ENCODE data around the gene RRBP1. TPM values are rescaled to one million over a fixed set of nuclear protein-coding genes. Genes with fewer than 3 reads are reported as not detected.

Gene RRBP1
- total RNA-seq, 1 experiment from 2014 or later, result 79.2 TPM

DNA sequence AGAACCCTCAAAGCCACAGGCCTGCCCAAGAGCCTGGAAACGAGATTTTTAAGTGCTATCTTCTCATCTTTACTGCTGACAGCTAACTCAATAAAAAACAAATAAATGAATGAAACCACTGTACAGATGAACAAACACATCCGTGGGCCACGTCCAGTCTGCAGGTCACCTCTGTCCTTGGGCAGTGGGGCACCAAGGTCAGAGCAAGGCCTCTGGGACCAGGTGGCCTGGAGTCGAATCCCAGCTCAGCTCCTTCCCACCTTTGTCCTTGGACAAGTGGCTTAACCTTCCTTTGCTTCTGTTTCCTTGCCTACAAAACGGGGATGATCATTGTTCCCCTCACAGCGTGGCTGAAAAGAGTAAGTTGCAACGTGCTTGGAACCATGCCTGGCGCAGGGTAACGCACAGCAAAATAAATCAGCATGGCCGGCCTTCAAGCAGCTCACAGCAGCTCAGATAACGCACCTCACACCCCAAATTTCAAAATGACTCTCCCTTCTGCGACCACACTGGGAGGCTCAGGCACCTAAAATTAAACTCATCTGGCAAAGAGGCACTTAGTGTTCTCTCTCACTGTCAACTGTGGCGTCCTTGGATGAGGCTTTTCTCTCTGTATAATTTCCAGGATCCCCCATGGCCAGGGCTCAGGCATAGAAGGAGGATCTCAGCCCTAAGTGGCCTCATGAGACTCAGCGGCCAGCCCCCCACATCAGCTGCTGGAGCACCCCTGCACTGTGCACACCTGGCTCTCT is 35.7 kb downstream of the RRBP1 start:
- DNase-seq, result peak; percentile 39
- Histone ChIP-seq H3K27me3 (ENCODE audit: control insufficient read depth, insufficient read depth, low read length) (no peaks in the 10 kb centered on the region), H3K36me3 (replicated peaks; ENCODE audit: control insufficient read depth, insufficient read depth, low read length) (peaks cover 8% of the 10 kb centered on the region), H3K4me3 (ENCODE audit: insufficient read depth, low read depth, low read length) (no peak overlapping the region)

DNA sequence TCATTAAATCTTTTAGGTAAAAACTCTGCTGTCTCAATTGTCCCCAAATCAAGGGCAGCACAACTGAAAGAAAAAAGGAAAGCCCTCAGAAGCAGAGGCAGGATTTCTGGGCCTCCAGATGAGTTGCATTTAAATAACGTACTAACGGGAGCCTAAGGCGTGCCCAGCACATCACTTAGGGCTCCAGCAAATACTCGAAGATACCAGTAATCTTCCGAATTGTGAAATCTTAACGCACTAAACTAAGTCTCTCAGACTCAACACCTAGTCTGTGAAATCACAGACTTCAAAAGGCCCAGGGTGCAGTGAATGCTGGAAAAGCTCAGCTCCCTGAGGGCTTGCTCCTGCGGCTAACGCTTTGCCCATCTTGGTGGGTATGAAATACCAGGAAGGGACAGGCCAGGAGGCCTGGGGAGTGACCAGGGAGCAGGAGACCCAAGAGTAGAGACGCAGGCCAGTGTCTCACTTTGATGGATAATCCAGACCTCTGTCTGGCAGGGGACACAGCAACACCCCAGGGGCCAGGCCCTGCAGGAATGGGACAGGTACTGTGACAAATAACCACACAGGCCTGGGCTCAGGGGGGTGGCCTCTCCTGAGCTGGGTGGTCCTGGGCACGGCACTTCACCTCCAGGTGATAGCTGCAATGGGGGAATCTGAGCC is 36.4 kb downstream of the RRBP1 start:
- Histone ChIP-seq H3K4me3 (ENCODE audit: insufficient read depth, low read depth, low read length) (no peak overlapping the region), H3K27me3 (ENCODE audit: control insufficient read depth, insufficient read depth, low read length) (no peaks in the 10 kb centered on the region), H3K36me3 (replicated peaks; ENCODE audit: control insufficient read depth, insufficient read depth, low read length) (peaks cover 9% of the 10 kb centered on the region)
- DNase-seq, result no peak

DNA sequence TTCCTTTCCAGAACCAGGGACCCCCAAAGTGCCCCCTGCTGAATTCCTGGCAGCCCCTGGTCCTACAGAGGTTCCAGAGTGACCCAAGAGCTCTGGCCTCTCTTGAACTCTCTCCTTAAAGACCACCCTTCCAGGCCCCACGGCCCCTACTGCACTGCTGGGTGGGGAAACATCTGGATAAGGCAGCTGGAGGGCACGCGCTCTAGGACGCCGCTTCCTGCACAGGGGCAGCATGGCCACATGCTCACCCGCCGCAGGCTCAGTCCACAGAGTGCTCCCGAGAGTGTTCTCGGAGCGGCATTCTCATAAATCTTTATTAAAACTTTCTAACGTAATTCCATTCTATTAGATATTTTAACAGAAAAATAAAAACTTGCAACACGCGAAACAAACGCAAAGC is 37.0 kb downstream of the RRBP1 start:
- H3K36me3 ChIP-seq (replicated peaks; ENCODE audit: control insufficient read depth, insufficient read depth, low read length), result peaks cover 11% of the 10 kb centered on the region
- no peaks in the 10 kb centered on the region for H3K27me3 ChIP-seq (ENCODE audit: control insufficient read depth, insufficient read depth, low read length)
- DNase-seq, result no peak

DNA sequence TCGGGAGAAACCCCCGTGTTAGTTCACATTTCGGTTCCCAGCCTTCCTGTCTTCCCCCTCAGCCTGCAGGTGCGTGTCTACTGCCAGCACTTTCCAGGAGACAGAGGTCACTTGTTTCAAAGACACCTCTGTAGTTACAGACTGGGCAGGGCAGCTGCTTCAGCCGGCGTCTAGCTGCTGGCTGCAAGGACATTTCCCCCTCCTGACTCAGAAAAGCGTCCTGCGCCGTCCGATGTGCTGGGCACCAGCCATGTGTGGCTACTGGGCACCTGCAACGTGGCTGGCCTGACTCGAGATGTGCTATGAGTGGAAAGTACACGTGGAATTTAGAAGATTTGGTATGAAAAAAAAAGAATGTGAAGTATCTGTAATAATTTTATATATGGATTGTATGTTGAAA is 37.6 kb downstream of the RRBP1 start:
- H3K36me3 ChIP-seq (replicated peaks; ENCODE audit: control insufficient read depth, insufficient read depth, low read length), result peaks cover 12% of the 10 kb centered on the region
- H3K27me3 ChIP-seq (ENCODE audit: control insufficient read depth, insufficient read depth, low read length), result no peaks in the 10 kb centered on the region
- H3K4me3 ChIP-seq (ENCODE audit: insufficient read depth, low read depth, low read length), result no peak overlapping the region
- DNase-seq, result no peak

More for the DNA sequence above, 37.0 kb downstream of the RRBP1 start:
- no peak overlapping the region for H3K4me3 ChIP-seq (ENCODE audit: insufficient read depth, low read depth, low read length)

DNA sequence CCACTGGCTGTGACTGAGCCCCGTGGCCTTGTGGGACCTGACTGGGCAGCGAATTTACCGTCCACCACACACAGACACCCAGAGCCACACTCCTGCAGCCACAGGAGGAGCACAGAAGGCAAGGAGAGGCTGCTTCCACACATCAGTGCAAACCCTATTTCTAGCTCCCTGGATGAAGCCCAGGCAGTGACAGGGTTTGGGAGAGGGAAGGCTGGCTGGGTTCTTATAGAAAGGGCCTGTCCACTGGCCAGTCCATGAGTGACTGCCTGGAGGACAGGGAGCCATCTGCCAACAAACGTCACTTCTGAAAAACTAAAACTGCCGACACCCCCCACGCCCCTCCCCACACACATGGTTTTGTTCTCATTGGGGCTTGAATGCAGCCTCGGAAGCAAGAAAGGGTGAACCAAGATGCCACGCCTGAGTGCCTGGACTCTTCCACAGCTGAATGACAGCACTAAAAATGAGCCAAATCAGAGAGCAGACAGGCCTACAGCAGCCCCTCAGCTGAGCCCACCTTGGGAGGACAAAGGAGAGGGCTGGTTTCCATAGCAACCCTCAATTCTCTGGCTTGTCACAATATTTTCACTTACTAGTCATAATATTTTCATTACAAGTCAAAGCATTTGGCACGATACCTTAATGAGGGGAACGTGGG is 38.4 kb downstream of the RRBP1 start:
- no peaks in the 10 kb centered on the region for H3K27me3 ChIP-seq (ENCODE audit: control insufficient read depth, insufficient read depth, low read length)
- H3K4me3 ChIP-seq (ENCODE audit: insufficient read depth, low read depth, low read length), result no peak overlapping the region
- H3K36me3 ChIP-seq (replicated peaks; ENCODE audit: control insufficient read depth, insufficient read depth, low read length), result peaks cover 12% of the 10 kb centered on the region
- DNase-seq, result no peak

DNA sequence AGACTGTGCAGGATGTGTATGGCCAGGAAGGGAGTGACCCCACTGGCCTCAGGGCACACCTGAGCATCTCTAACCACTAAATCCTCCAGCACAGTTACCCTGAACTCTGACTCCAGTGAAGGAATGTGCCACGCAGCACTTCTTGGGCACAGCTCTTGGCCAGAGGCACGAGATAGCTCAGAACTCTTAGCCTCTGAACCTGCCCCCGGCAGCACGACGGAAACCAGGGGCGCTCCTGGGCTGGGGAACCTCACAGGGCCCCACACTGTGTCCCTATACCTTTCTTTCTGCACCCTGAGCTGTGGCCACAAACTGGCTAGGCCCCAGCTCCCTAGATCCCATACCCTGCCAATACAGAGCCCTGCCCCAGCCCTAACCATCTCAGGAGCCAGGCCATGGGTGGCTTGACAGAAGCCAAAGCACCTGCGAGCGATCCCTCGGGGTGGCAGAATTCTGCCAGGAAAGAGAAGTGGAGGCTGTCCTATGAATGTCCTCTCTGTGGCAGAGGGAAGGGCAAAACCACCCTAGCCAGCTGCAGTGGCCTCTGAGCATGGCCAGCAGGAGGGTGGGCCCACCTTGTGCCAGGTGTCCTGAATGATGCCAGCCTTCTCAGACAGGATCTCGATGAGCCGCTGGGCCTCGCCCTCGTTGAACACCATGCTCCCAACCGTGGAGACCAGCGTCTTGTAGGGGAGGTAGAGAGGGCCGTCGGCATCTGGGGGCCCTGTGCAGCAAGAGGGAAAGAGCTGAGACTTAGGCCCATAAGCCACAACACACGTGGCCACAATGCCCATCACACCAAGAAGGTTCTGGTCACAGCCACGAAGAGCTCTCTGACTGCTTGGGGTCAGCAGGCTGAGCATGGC is 39.4 kb downstream of the RRBP1 start:
- Histone ChIP-seq H3K4me3 (ENCODE audit: insufficient read depth, low read depth, low read length) (no peak overlapping the region), H3K27me3 (ENCODE audit: control insufficient read depth, insufficient read depth, low read length) (no peaks in the 10 kb centered on the region), H3K36me3 (replicated peaks; ENCODE audit: control insufficient read depth, insufficient read depth, low read length) (peaks cover 12% of the 10 kb centered on the region)
- DNase-seq, result no peak

DNA sequence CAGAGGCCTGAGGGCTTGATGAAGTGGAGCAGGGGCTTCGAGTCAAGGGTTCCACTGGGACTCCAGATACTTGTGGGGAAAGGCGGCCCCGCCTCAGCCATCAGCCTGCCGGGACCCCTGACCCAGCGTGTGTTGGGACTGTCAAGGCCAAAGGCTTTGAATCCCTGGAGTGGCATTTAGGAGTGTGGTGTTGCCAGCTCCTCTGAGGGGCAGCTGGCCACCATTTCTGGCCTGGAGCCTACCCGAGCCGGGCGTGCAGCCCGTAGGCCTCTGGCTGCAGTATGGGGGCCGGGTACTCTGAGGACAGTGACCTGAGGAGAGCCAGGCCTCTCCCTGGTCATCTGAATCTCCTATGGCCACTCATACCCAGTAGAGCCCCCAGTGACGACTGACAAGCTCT is 40.0 kb downstream of the RRBP1 start:
- peaks cover 12% of the 10 kb centered on the region for H3K36me3 ChIP-seq (replicated peaks; ENCODE audit: control insufficient read depth, insufficient read depth, low read length)
- DNase-seq, result no peak
- H3K4me3 ChIP-seq (ENCODE audit: insufficient read depth, low read depth, low read length), result no peak overlapping the region
- H3K27me3 ChIP-seq (ENCODE audit: control insufficient read depth, insufficient read depth, low read length), result no peaks in the 10 kb centered on the region

DNA sequence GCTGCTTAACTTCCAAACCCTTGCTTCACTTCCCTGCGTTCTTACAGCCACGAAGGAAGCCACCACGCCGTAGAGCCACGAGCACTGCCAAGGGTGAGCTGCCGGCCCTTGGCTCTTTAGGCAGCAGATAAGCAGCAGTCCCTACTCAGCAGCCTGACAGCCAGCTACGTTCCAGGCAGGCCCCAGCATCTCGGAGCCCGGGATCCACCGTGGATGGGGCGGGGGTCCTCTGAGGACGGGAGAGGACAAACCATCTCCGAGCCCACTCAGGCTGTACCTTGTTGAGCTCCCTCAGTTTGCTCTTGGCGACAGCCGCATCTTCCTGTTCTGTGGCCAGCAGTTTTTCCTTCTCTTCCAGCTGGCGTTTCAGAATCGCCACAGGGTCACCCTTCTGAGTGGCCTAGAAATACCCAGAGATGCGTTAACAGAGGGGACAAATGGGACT is 40.5 kb downstream of the RRBP1 start:
- peaks cover 12% of the 10 kb centered on the region for H3K36me3 ChIP-seq (replicated peaks; ENCODE audit: control insufficient read depth, insufficient read depth, low read length)
- no peak overlapping the region for H3K4me3 ChIP-seq (ENCODE audit: insufficient read depth, low read depth, low read length)
- no peak for DNase-seq
- no peaks in the 10 kb centered on the region for H3K27me3 ChIP-seq (ENCODE audit: control insufficient read depth, insufficient read depth, low read length)

DNA sequence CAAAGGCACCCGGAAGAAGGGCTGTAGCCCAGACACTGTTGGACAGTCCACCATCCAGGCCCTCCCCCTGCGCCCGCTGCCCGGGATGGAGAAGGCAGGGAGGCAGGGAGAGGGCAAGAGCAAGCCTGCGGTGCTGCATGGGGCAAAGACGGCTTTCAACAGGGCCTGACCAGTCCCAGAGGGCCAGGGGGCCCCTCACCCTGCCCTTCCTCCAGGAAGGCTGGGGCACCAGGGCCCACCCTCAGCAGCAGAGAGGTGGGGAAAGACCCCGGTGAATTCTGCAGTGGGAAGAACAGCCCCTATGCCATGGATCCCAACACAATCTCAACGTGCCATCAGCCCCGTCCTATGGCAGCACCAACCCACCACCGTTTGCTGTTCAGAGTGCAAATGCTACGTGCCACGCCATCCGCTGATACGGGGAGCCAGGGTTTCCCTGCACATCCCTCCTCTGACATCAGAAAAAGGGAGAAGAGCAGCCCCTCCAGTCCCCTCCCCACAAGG is 41.1 kb downstream of the RRBP1 start:
- Histone ChIP-seq H3K36me3 (replicated peaks; ENCODE audit: control insufficient read depth, insufficient read depth, low read length) (peaks cover 14% of the 10 kb centered on the region), H3K27me3 (ENCODE audit: control insufficient read depth, insufficient read depth, low read length) (no peaks in the 10 kb centered on the region), H3K4me3 (ENCODE audit: insufficient read depth, low read depth, low read length) (no peak overlapping the region)
- no peak for DNase-seq

DNA sequence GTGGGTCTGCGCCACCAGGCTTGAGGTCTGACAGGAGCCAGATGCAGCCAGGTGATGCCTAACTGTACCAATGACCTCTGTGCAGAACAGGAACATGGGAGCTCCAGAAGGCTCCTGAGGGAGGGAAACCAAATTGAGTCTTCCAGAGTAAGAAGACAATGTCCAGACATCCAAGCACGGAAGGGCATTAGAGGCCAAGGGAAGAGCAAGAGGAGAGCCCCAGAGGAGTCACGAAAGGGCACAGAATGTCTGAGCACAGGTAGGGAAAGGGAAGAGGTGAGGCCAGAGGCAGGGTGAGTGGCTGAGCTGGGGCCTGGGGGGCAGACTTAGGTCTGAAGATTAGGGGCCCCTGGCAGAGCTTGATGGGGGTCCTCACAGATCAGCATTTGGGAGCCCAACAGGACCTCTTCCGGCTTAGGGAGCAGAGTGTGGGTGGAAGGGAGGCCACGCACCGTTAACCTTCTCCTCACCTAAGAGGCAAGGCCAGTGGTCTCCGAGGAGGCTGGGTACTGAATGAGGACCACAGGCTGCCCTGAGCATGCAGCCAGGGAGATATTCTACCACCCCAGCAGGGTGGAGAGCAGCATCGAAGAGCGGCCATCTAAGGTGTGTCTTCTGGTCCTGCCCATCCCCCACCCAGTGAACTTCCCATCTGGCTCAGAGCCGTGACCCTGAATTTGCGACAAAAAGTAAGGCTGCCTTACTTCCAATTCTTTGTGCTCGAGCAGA is 41.7 kb downstream of the RRBP1 start:
- DNase-seq, result no peak
- no peaks in the 10 kb centered on the region for H3K27me3 ChIP-seq (ENCODE audit: control insufficient read depth, insufficient read depth, low read length)
- no peak overlapping the region for H3K4me3 ChIP-seq (ENCODE audit: insufficient read depth, low read depth, low read length)
- peaks cover 19% of the 10 kb centered on the region for H3K36me3 ChIP-seq (replicated peaks; ENCODE audit: control insufficient read depth, insufficient read depth, low read length)

DNA sequence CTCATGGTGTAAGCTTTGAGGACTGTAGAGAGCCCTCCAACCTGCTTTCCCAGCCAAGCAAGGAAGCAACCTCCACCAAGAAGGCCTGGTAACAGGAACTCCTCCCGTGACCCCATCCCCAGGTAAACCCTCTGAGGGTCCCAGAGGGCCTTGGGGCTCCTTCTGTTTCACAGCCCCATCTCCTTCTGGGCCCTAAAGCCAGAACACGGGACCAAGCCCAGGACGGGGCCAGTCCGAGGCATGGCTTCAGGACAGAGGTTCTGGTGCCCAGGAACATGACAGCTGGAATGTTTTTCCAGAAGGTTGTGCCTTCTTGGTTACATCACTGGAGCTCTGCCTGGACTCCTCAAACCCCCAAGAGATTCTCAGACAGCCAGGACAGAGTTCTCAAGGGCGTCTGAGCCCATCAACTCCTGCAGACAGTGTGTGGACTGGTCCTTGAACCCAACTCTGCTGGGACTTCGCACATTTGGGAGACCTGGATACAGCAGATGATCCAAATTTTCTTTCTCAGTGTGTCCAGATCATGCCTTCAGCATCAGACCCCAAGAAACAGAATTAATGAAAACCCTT is 43.1 kb downstream of the RRBP1 start:
- Histone ChIP-seq H3K27me3 (ENCODE audit: control insufficient read depth, insufficient read depth, low read length) (no peaks in the 10 kb centered on the region), H3K36me3 (replicated peaks; ENCODE audit: control insufficient read depth, insufficient read depth, low read length) (peaks cover 24% of the 10 kb centered on the region), H3K4me3 (ENCODE audit: insufficient read depth, low read depth, low read length) (no peak overlapping the region)
- no peak for DNase-seq

DNA sequence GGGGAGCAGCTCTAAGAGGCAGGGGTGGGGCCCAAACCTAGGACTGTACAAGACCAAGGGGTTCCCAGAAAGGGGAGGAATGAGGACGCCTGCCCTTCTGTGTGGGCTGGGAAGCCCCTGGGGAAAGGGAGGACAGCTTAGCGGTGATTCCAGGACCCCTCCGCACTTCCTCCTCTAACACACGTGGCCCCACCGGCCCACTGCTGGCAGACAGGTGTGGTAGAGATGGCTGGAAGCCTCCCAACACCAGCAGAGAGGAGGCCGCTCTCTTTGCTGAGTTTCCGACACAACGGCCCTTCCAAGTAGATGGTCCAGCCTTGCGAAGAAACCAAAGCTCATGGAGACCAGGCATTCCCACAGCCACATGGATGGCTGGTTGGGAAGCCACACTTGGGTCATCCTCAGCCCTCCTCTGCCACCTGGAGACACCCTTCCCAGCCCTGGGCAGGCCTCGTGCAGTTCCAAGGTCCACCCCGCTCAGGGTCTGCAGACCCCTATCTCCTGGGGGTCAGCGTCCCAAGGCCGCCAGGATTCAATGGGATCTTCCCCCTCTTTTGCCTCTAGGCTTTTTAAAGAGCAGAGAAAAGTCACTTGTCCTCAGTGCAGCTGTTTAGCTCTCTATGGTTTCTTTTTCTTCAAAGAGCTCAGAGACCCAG is 43.9 kb downstream of the RRBP1 start:
- Histone ChIP-seq H3K27me3 (ENCODE audit: control insufficient read depth, insufficient read depth, low read length) (no peaks in the 10 kb centered on the region), H3K4me3 (ENCODE audit: insufficient read depth, low read depth, low read length) (no peak overlapping the region), H3K36me3 (replicated peaks; ENCODE audit: control insufficient read depth, insufficient read depth, low read length) (peaks cover 29% of the 10 kb centered on the region)
- no peak for DNase-seq

DNA sequence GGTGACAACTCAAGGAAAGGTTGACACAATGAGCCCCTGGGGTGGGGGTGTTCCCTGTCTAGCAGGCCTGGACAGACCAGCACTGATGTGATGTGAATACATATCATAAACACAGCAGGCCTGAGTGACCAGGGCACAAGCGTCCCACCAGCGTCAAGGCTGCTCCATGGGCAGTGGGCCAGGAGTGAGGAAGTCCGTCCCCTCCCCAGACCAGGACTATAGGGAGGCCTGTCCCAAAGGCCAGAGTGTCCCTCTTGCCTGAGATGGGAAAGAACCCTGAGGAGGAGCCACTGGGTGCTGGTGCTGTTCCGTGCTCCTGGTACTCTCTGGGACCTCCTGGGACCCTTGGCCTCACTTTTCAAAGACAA is 44.6 kb downstream of the RRBP1 start:
- Histone ChIP-seq H3K36me3 (replicated peaks; ENCODE audit: control insufficient read depth, insufficient read depth, low read length) (peaks cover 28% of the 10 kb centered on the region), H3K4me3 (ENCODE audit: insufficient read depth, low read depth, low read length) (no peak overlapping the region), H3K27me3 (ENCODE audit: control insufficient read depth, insufficient read depth, low read length) (no peaks in the 10 kb centered on the region)
- DNase-seq, result no peak
